Measurements from ENCODE around the gene ZNF213.

The ZNF213 gene

DNA sequence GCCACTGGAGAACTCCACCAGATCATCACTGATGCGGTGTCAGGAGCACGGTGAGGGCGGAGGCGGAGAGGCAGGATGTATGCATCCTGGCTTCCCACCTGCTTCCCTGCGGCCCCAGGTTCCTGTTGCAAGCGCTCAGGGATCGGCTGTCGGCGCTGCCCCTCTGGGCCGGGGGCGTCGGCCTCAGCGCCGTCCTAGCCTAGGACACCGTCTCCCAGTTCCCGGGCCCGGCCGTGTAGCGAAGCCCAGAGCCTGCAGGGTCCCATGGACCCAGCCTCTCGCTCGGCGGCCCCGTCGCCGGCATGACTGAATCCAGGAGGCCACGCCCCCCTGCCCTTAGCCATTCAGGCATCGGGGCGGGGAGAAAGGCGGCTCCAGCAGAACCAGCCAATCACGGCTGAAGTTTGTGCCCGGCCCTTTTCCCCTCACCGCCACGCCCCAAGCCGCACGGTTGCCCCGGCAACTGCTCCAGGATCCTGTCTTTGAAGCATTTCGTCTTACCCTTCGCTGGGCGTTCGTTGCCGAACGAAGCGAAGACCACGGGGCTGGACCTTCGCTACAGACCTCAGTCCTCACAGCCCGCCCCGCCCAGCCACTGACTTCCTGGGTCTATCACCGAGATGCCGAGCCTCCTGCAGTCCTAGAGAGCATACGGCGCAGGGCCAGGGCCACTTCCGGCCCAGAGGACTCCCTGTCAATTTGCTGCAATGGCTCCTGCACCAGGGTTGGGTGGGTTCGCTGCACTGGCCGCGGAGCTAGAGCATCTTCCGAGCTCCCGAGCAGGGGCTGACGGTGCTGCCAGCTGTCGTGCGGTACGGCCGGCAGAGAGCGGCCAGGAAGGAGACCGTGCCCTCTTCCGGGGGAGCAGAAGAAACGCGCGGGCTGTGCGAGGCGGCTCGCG is 10.6 kb upstream of the ZNF213 start (continued):
- TF ChIP-seq, protein P1, sequence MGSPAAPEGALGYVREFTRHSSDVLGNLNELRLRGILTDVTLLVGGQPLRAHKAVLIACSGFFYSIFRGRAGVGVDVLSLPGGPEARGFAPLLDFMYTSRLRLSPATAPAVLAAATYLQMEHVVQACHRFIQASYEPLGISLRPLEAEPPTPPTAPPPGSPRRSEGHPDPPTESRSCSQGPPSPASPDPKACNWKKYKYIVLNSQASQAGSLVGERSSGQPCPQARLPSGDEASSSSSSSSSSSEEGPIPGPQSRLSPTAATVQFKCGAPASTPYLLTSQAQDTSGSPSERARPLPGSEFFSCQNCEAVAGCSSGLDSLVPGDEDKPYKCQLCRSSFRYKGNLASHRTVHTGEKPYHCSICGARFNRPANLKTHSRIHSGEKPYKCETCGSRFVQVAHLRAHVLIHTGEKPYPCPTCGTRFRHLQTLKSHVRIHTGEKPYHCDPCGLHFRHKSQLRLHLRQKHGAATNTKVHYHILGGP (tag by site-specific recombination; IDR thresholded peaks at IDR 0.05), result peak; percentile 19; the same call in 1 of the 2 replicates
- TF ChIP-seq ZNF2 (tag by site-specific recombination; IDR thresholded peaks at IDR 0.05), result peak; percentile 92
- TF ChIP-seq, protein P2, sequence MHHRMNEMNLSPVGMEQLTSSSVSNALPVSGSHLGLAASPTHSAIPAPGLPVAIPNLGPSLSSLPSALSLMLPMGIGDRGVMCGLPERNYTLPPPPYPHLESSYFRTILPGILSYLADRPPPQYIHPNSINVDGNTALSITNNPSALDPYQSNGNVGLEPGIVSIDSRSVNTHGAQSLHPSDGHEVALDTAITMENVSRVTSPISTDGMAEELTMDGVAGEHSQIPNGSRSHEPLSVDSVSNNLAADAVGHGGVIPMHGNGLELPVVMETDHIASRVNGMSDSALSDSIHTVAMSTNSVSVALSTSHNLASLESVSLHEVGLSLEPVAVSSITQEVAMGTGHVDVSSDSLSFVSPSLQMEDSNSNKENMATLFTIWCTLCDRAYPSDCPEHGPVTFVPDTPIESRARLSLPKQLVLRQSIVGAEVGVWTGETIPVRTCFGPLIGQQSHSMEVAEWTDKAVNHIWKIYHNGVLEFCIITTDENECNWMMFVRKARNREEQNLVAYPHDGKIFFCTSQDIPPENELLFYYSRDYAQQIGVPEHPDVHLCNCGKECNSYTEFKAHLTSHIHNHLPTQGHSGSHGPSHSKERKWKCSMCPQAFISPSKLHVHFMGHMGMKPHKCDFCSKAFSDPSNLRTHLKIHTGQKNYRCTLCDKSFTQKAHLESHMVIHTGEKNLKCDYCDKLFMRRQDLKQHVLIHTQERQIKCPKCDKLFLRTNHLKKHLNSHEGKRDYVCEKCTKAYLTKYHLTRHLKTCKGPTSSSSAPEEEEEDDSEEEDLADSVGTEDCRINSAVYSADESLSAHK (tag by site-specific recombination; IDR thresholded peaks at IDR 0.05), result no peak
- TF ChIP-seq, protein P3, sequence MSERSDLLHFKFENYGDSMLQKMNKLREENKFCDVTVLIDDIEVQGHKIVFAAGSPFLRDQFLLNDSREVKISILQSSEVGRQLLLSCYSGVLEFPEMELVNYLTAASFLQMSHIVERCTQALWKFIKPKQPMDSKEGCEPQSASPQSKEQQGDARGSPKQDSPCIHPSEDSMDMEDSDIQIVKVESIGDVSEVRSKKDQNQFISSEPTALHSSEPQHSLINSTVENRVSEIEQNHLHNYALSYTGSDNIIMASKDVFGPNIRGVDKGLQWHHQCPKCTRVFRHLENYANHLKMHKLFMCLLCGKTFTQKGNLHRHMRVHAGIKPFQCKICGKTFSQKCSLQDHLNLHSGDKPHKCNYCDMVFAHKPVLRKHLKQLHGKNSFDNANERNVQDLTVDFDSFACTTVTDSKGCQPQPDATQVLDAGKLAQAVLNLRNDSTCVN (tag by site-specific recombination; optimal IDR thresholded peaks at IDR 0.05), result peak; percentile 45
- TF ChIP-seq ZNF629 (tag by site-specific recombination; IDR thresholded peaks at IDR 0.05), result peak; percentile 69
- TF ChIP-seq YY2 (tag by site-specific recombination; IDR thresholded peaks at IDR 0.05), result peak; percentile 42; the same call in 1 of the 2 replicates
- TF ChIP-seq ZSCAN30 (tag by site-specific recombination; IDR thresholded peaks at IDR 0.05), result 0 out of 2 replicates have a peak, but pooled peaks have one; percentile 33
- TF ChIP-seq, protein P4, sequence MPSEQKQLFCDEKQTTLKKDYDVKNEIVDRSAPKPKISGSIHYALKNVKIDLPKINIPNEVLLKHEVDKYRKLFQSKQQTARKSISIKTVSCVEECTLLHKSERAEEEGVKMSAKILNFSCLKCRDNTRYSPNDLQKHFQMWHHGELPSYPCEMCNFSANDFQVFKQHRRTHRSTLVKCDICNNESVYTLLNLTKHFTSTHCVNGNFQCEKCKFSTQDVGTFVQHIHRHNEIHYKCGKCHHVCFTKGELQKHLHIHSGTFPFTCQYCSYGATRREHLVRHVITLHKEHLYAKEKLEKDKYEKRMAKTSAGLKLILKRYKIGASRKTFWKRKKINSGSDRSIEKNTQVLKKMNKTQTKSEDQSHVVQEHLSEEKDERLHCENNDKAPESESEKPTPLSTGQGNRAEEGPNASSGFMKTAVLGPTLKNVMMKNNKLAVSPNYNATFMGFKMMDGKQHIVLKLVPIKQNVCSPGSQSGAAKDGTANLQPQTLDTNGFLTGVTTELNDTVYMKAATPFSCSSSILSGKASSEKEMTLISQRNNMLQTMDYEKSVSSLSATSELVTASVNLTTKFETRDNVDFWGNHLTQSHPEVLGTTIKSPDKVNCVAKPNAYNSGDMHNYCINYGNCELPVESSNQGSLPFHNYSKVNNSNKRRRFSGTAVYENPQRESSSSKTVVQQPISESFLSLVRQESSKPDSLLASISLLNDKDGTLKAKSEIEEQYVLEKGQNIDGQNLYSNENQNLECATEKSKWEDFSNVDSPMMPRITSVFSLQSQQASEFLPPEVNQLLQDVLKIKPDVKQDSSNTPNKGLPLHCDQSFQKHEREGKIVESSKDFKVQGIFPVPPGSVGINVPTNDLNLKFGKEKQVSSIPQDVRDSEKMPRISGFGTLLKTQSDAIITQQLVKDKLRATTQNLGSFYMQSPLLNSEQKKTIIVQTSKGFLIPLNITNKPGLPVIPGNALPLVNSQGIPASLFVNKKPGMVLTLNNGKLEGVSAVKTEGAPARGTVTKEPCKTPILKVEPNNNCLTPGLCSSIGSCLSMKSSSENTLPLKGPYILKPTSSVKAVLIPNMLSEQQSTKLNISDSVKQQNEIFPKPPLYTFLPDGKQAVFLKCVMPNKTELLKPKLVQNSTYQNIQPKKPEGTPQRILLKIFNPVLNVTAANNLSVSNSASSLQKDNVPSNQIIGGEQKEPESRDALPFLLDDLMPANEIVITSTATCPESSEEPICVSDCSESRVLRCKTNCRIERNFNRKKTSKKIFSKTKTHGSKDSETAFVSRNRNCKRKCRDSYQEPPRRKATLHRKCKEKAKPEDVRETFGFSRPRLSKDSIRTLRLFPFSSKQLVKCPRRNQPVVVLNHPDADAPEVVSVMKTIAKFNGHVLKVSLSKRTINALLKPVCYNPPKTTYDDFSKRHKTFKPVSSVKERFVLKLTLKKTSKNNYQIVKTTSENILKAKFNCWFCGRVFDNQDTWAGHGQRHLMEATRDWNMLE (tag by site-specific recombination; conservative IDR thresholded peaks at IDR 0.05; ENCODE audit: low read depth), result 0 out of 2 replicates have a peak, but pooled peaks have one; percentile 14
- no peak for TF ChIP-seq ZNF473 (tag by site-specific recombination; IDR thresholded peaks at IDR 0.05)
- TF ChIP-seq YY1 (tag by site-specific recombination; IDR thresholded peaks at IDR 0.05), result peak; percentile 83
- TF ChIP-seq ZNF248 (tag by site-specific recombination; IDR thresholded peaks at IDR 0.05), result no peak
- TF ChIP-seq GLI4 (tag by site-specific recombination; IDR thresholded peaks at IDR 0.05), result peak; percentile 63; the same call in 1 of the 2 replicates
- TF ChIP-seq SCRT2 (tag by site-specific recombination; IDR thresholded peaks at IDR 0.05), result peak; percentile 91
- peak; percentile 31; the same call in 1 of the 2 replicates for TF ChIP-seq SCRT1 (tag by site-specific recombination; IDR thresholded peaks at IDR 0.05; ENCODE audit: borderline replicate concordance)

DNA sequence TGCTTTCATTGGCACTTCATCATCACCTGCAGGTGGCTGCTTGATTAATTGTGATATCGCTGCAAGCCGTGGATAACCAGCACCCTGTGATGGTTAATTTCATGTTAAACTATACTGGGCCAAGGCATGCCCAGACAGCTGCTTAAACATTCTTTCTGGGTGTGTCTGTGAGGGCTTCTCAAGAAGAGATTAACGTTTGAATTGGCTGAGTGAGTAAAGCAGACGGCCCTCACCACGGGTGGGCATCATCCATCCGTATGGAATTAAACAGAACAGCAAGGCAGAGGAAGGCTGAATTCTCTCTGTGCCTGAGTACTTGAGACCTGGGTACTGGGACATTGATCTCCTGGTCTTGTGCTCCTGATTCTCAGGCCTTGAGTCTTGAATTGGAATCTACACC is 7.1 kb upstream of the ZNF213 start:
- TF ChIP-seq ZNF843 (tag by site-specific recombination; IDR thresholded peaks at IDR 0.05) (no peak), ZNF664 (tag by site-specific recombination; IDR thresholded peaks at IDR 0.05) (peak; percentile 22; the same call in 1 of the 2 replicates), ZFP41 (tag by site-specific recombination; IDR thresholded peaks at IDR 0.05; ENCODE audit: borderline replicate concordance) (no peak)
- Histone ChIP-seq H3K9me3 (ENCODE audit: control insufficient read depth, insufficient read depth, low read depth, low read length) (no peaks in the 10 kb centered on the region), H3K4me1 (ENCODE audit: control insufficient read depth, insufficient read depth, low read length) (no peaks in the 10 kb centered on the region; the same call in 1 of the 2 replicates), H3K36me3 (ENCODE audit: control insufficient read depth in 2 of 2, insufficient read depth in 1 of 2, low read length in 2 of 2) (peaks cover 17 to 53% of the 10 kb centered on the region in 2 experiments; a peak in 2 of 3 replicates), H3K27ac (ENCODE audit: extremely low read depth, low read depth, low read length) (no peak overlapping the region), H3K4me3 (ENCODE audit: low read depth, low read length) (no peak overlapping the region)
- ChIA-PET POLR2A (interaction anchor here (0.9 to 2.9 kb wide), 3 partner anchors 21 to 69 kb away, joined by 3 to 17 read pairs (median 3); no protein-coding TSS in a partner anchor), CTCF (interaction anchor here (0.6 to 6.6 kb wide), 8 partner anchors 24 to 144 kb away, joined by 3 to 54 read pairs (median 4); partner anchors contain the start of gene ZSCAN10)

All from HEK293 (cell line).